NCI-H128 (cell line): Measurements from ENCODE around the gene SPSB3.

Experiments used
- DNase-seq: peaks from one replicate; lab custom pipeline; 2025; ENCODE audit not compliant: unreplicated experiment; lab: John Stamatoyannopoulos, UW

Gene SPSB3

DNA sequence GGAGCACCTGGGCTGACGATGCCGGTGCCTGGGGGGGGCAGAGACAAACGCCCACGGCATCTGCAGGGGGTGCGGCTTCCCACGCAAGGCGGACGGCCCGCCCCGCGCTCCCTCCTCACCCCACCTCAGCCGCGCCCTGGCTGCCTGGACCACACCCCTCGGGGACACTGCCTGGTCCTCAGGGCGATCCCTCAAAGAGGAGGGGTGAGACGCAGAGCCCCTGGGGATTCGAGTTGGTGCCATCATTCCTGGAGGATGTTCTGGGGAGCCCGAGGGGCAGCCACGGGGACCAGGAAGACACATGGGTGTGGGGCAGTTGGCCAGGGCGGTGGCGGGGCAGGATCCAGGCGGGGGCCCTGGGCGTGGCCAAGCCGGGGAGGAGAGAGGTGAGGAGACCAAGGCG is 7.3 kb upstream of the SPSB3 start:
- no peak for DNase-seq

DNA sequence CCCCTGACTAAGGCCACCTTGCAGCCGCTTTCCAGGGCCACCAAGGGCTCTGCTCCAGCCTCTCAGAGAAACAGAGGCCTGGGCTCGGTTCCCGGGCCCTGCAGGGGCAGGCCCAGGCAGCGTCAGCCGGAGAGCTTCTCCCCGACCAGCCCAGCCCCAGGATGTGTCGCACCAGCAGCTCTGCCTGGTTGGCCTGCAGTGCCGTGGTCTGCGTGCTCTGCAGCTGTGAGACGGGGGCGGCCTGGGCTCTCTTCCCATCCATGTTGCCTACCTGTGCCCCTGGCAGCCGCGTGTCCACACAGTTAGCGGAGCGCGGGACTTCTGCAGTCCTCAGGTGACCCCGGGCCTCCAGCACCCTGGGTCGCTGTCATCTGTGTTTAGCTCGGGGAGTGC is 6.3 kb upstream of the SPSB3 start:
- no peak for DNase-seq

DNA sequence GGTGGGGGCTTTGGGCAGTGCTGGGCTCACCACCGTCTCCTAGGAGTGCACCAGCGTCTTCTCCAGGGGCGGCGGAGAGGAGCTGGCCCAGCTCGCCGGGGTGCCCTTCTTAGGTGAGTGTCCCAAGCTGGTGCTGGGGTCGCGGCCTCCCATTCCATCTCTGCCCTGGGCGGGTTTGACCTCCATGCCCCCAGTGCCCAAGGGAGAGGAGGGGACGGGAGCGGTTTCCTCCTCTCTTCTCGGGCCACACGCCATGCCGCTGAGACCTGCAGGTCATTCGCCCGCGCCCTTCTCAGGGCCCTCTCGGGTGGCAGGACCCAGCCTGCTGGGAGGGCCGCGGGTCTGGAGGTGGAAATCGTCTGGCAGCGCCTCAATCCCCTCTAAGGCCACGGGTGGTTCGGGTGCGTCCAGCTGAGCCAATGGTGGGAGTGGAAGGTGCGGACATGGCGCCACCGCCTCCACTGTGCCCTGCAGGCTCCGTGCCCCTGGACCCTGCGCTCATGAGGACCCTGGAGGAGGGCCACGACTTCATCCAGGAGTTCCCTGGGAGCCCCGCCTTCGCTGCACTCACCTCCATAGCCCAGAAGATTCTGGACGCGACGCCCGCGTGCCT is 5.8 kb upstream of the SPSB3 start:
- DNase-seq: no peak

DNA sequence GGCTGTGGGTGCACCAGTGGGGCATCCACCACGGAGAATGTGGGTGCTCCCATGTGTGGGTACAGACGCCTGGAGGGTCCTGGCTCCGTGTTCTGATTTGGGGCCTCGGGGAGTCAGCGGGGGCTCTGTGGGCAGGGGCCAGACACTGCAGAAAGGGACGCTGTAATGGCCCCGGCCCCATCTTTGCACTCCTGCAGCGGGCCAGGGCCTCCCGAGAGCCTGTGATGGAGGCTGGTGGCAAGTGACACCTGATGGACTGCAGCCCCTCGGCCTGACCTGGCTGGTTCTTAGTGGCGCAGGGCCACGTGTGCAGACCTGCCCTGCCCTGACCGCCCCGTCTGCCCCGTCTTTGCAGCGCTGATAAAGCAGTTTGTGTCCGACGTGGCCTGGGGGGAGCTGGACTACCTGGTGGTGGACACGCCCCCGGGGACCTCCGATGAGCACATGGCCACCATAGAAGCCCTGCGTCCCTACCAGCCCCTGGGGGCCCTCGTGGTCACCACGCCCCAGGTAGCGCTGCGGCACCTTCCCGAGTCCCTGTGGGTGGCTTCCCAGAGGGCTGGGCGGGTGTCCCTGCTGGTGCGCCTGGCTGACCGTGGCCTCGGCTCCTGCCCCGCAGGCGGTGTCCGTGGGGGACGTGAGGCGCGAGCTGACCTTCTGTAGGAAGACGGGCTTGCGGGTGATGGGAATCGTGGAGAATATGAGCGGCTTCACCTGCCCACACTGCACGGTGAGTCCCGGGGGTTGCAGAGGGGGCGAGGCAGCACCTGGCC is 5.1 kb upstream of the SPSB3 start:
- no peak for DNase-seq

GRCh38 chr16:1787056-1787321 is 4.6 kb upstream of the SPSB3 start:
- no peak for DNase-seq

DNA sequence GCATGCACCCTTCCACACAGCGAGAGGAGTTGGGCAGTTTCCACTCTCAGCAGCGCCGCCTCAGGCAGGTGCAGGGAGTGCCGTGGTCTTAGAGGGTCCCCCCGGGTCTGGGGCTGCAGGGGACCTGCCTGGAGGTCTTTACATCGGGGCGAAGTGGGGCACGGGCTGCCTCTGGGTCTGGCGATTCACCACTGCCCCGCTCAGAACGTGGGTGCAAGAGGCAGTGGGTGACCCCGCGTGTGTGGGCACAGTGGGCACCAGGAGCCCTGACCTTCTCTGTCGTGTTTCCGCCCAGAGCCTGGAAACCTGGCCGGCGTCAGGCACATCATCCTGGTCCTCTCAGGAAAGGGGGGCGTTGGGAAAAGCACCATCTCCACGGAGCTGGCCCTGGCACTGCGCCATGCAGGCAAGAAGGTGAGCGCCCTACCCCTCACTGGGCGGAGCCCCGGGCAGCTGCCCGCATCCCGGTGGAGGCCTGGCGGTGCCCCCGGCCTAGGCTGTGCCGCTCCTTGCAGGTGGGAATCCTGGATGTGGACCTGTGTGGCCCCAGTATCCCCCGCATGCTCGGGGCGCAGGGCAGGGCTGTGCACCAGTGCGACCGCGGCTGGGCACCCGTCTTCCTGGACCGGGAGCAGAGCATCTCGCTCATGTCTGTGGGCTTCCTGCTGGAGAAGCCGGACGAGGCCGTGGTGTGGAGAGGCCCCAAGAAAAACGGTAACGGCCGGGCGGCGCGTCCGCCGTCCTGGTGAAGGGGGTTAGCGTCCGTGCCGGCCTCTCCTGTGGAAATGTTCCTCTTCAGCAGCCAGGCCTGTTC is 4.1 kb upstream of the SPSB3 start:
- DNase-seq: no peak

DNA sequence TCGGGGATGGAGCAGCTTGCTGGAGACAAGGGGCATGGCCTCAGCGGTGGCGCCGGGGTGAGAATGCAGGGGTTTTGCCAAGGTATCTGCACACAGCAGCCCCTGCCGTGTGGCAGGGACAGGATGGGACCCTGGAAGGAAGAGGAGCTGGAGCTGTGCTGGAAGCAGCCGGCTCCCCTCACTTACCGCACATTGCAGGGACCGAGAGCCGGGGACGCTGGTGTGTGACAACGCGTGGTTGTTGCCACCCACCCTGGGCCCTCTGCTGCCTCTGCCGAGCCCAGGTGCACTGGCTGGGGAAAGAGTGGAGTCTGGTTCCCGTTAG is 3.4 kb upstream of the SPSB3 start:
- no peak for DNase-seq

DNA sequence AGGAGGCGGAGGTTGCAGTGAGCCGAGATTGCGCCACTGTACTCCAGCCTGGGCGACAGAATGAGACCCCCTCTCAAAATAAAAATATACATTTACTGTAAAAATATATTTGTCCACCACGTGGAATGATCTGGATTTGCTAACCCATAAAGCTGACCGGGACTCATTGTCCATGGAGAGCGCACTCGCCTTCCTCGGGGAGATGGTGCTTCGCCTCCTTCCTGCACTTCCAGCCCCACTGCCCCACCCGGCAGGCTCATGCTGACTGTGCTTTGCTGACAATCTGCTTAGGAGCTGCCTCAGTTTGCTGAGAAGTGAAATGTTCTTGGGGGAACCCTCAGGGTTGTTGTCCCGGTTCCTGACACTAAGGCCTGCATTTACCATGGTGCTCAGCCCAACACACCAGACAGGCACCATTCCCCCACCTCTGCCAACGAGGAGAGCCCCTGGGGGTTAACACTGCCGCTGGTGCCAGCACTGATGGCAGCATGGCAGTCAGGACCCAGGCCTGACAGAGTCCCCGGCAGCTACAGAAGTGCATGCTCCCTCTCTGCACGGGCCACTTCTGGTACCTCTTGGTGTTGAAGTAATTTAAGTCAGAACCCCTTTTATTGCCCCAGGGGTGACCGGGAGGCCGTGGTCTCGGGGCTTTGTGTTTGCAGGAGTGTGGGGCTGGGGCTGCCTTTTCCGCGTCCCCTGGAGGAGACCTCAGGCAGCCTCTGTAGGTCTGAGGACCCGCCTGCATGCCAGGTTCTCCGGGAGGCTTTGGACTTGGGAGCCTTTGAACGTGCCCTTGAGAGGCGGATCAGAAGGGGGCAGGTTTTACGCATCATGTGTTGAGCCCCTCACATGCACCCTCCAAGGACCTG is 2.8 kb upstream of the SPSB3 start:
- DNase-seq: no peak

GRCh38 chr16:1781758-1782407 is 488 bp downstream of the SPSB3 start:
- DNase-seq: no peak

GRCh38 chr16:1781254-1781653 is 1.1 kb downstream of the SPSB3 start:
- DNase-seq: no peak

DNA sequence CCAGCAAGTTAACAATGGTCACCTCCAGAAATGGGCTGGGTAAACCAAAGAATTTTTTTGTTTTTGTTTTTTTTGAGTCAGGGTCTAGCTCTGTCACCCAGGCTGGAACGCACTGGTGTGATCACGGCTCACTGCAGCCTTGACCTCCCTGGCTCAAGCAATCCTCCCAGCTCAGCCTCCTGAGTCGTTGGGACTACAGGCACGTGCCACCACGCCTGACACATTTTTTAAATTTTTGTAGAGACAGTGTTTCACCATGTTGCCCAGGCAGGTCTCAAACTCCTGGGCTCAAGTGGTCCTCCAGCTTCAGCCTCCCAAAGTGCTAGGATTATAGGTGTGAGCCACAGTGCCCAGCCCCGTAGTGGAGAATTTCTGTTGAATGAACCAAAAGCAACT is 1.7 kb downstream of the SPSB3 start:
- no peak for DNase-seq

GRCh38 chr16:1779741-1780676 is 2.4 kb downstream of the SPSB3 start:
- no peak for DNase-seq

DNA sequence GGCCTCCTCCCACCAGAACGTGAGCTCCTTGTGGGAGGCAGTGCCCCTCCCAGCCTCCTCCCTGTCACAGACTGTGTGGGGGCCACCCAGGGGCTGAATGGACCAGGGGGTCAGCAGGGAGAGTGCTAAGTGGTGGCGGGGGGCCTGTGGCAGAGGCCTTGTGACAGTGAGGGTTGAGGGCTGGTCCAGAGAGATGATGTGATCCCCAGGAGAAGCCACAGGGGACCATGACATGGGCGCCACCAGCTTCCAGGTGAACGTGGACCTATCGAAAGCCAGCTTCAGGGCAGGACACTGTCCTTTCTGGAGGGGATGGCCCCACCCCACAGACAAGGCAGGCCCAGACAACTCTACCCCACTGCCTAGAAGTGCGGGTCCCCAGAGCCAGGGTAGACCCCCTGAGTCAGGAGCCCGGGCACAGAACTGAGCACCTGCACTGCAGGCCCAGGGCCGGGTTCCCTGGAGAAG is 3.1 kb downstream of the SPSB3 start:
- no peak for DNase-seq

GRCh38 chr16:1778200-1779179 is 3.9 kb downstream of the SPSB3 start:
- DNase-seq: no peak

DNA sequence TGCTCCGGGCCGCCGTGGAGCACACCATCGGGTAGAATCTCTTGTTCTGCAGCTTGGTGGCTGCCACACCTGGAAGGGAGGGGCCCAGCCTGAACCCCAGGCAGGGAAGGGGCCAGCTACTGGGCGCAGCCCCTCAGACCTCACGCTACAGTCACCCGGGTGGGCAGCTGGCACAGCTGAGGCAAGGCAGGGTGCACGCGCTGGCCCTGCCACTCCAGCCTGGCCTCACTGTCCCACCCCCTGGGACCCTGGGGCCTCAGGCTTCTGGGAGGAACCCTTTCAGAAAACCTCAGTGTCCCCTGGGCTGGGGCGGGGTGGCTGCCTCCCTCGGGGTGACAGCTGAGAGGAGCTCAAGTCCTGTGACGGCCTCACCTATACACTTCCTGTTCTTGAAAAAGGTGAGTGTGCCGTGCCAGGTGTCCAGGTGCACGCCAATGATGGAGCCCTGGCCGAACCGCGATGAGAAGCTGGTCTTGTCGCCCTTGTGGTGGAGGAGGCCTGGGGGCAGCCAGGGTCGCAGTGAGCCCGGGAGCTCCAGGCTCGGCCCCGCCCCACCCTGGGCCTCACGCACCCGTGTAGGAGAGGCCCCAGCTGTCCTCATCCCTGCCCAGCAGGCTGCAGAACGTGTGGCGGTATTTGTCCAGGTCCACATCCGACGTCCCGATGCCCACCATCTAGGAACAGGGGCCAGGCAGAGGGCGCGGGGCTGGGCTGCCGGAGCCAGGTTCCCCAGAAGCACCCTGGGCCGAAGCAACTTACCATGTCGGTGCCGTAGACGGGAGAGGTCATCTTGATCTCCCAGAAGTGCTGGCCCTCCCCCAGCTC is 4.8 kb downstream of the SPSB3 start:
- DNase-seq: no peak

- no peak for DNase-seq
These were observed 5.4 kb downstream of the SPSB3 start for GRCh38 chr16:1776991-1777374.

DNA sequence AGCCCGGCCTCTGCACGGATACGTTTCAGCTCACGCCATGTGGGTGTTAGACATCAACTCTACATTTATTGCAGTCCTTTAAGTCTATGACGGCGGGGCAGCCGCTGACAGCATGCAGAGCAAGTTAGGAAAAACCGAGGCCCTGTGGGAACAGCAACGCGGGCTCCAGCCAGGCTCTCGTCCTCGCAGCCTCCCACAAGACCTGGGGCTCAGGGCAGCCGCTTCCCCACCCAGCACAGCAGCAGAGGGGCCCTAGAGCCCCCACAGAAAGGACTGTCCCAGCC is 5.8 kb downstream of the SPSB3 start:
- DNase-seq: no peak
